ENCODE results near the gene LY6G6C. TPM values are rescaled to one million over a fixed set of nuclear protein-coding genes. Genes with fewer than 3 reads are reported as not detected.

LY6G6C gene
- total and polyA plus RNA-seq, 2 of the 13 experiments (the other 11 are each of a cell fraction or from before 2014, with no cell fraction given): 0.15 TPM; not detected in 1

GRCh38 chr6:31729515-31729978 lies 8.0 kb upstream of the LY6G6C start (continued):
- TF ChIP-seq ZNF878 (CRISPR knock-in tag; IDR thresholded peaks at IDR 0.05): no peak
- no peak for TF ChIP-seq ZNF496 (CRISPR knock-in tag; IDR thresholded peaks at IDR 0.05; ENCODE audit: insufficient replicate concordance)
- peak; percentile 23; the same call in 1 of the 2 replicates for TF ChIP-seq FOXA3 (CRISPR knock-in tag; IDR thresholded peaks at IDR 0.05)
- TF ChIP-seq E2F2 (CRISPR knock-in tag; IDR thresholded peaks at IDR 0.05; ENCODE audit: borderline replicate concordance): no peak
- TF ChIP-seq ZNF337 (CRISPR knock-in tag; IDR thresholded peaks at IDR 0.05; ENCODE audit: borderline replicate concordance, low read depth): peak; percentile 37; the same call in 1 of the 2 replicates
- no peak for TF ChIP-seq ZNF207 (IDR thresholded peaks at IDR 0.05; ENCODE audit: borderline replicate concordance)
- TF ChIP-seq ZNF256 (CRISPR knock-in tag; conservative IDR thresholded peaks at IDR 0.05): 0 out of 2 replicates have a peak, but pooled peaks have one; percentile 69
- TF ChIP-seq AHR (CRISPR knock-in tag; IDR thresholded peaks at IDR 0.05): 0 out of 2 replicates have a peak, but pooled peaks have one; percentile 25
- TF ChIP-seq ZC3H13 (CRISPR knock-in tag; IDR thresholded peaks at IDR 0.05): no peak
- 0 out of 2 replicates have a peak, but pooled peaks have one; percentile 50 for TF ChIP-seq TOE1 (CRISPR knock-in tag; IDR thresholded peaks at IDR 0.05)
- no peak for TF ChIP-seq ATF1 (CRISPR knock-in tag; IDR thresholded peaks at IDR 0.05)
- no peak for TF ChIP-seq ZNF589 (CRISPR knock-in tag; conservative IDR thresholded peaks at IDR 0.05)
- TF ChIP-seq ZNF30 (CRISPR knock-in tag; IDR thresholded peaks at IDR 0.05): no peak
- TF ChIP-seq ARNT2 (CRISPR knock-in tag; IDR thresholded peaks at IDR 0.05; ENCODE audit: low read depth): no peak
- peak; percentile 47; the same call in 1 of the 2 replicates for TF ChIP-seq YEATS2 (CRISPR knock-in tag; IDR thresholded peaks at IDR 0.05; ENCODE audit: borderline replicate concordance)
- peak; percentile 15 for TF ChIP-seq DBP (CRISPR knock-in tag; IDR thresholded peaks at IDR 0.05; ENCODE audit: not compliant biosample characterization)
- TF ChIP-seq SATB2 (CRISPR knock-in tag; IDR thresholded peaks at IDR 0.05): 0 out of 2 replicates have a peak, but pooled peaks have one; percentile 20
- no peak for TF ChIP-seq ZNF597 (CRISPR knock-in tag; IDR thresholded peaks at IDR 0.05)
- 0 out of 2 replicates have a peak, but pooled peaks have one; percentile 42 for TF ChIP-seq CBFB (CRISPR knock-in tag; IDR thresholded peaks at IDR 0.05)
- peak; percentile 70; the same call in 1 of the 2 replicates for TF ChIP-seq ZKSCAN8 (CRISPR knock-in tag; IDR thresholded peaks at IDR 0.05; ENCODE audit: borderline replicate concordance)
- peak; percentile 83; the same call in 1 of the 2 replicates for TF ChIP-seq ZNF556 (CRISPR knock-in tag; IDR thresholded peaks at IDR 0.05; ENCODE audit: borderline replicate concordance)
- no peak for TF ChIP-seq NBN (conservative IDR thresholded peaks at IDR 0.05)
- TF ChIP-seq MYC (CRISPR knock-in tag; IDR thresholded peaks at IDR 0.05; ENCODE audit: borderline replicate concordance): peak; percentile 72
- no peak for TF ChIP-seq ZNF354B (CRISPR knock-in tag; IDR thresholded peaks at IDR 0.05)
- TF ChIP-seq SP4 (CRISPR knock-in tag; IDR thresholded peaks at IDR 0.05): peak; percentile 80
- 0 out of 2 replicates have a peak, but pooled peaks have one; percentile 34 for TF ChIP-seq POLR2AphosphoS2 (IDR thresholded peaks at IDR 0.05; ENCODE audit: low read depth, low read length)
- peak; percentile 9; the same call in 1 of the 2 replicates for TF ChIP-seq ZNF121 (CRISPR knock-in tag; IDR thresholded peaks at IDR 0.05)
- TF ChIP-seq SALL2 (CRISPR knock-in tag; IDR thresholded peaks at IDR 0.05): 0 out of 2 replicates have a peak, but pooled peaks have one; percentile 49
- no peak for TF ChIP-seq AGO1 (IDR thresholded peaks at IDR 0.05; ENCODE audit: low read depth, low read length, poor library complexity, severe bottlenecking)
- TF ChIP-seq PPARG (CRISPR knock-in tag; conservative IDR thresholded peaks at IDR 0.05): peak; percentile 57; the same call in 1 of the 2 replicates

Data from HepG2 (cell line).